WTC11 (cell line): ENCODE measurements around the gene COPA. TPM values are rescaled to one million over a fixed set of nuclear protein-coding genes. Genes with fewer than 3 reads are reported as not detected.
A peak's percentile ranks its signal among the peaks of the same experiment; 100 is the strongest.

Experiments
- AR ChIP-seq: fragments of 250-450 bp; sonication (Bioruptor Pico); IDR thresholded peaks from 2 replicates; pipeline ENCODE4 v1.9.0; 2021; ENCODE audit warnings: mild to moderate bottlenecking
- ATF3 ChIP-seq: sonication (generic); formaldehyde crosslinking; conservative IDR thresholded peaks from 2 replicates; pipeline ENCODE4 v1.8.1; 2022; ENCODE audit warnings: mild to moderate bottlenecking, missing genetic modification reagents
- ATF6 ChIP-seq: sonication (generic); formaldehyde crosslinking; IDR thresholded peaks from 2 replicates; pipeline ENCODE4 v1.8.1; 2023; ENCODE audit warnings: mild to moderate bottlenecking, missing genetic modification reagents
- CREB1 ChIP-seq: sonication (generic); formaldehyde crosslinking; IDR thresholded peaks from 2 replicates; pipeline ENCODE4 v1.8.0; 2023; ENCODE audit warnings: mild to moderate bottlenecking, missing genetic modification reagents
- CREM ChIP-seq: sonication (generic); formaldehyde crosslinking; IDR thresholded peaks from 2 replicates; pipeline ENCODE4 v1.8.1; 2022; ENCODE audit warnings: mild to moderate bottlenecking, missing genetic modification reagents, moderate library complexity
- E2F1 ChIP-seq: sonication (generic); formaldehyde crosslinking; IDR thresholded peaks from 2 replicates; pipeline ENCODE4 v1.8.0; 2022; ENCODE audit warnings: mild to moderate bottlenecking, missing genetic modification reagents
- E2F5 ChIP-seq: sonication (generic); formaldehyde crosslinking; IDR thresholded peaks from 2 replicates; pipeline ENCODE4 v1.8.1; 2022; ENCODE audit warnings: mild to moderate bottlenecking, moderate library complexity, missing genetic modification reagents
- EMX1 ChIP-seq: fragments of 250-450 bp; sonication (Bioruptor Pico); IDR thresholded peaks from 2 replicates; pipeline ENCODE4 v1.8.0; 2021; ENCODE audit warnings: mild to moderate bottlenecking
- FOXK1 ChIP-seq: sonication (generic); formaldehyde crosslinking; IDR thresholded peaks from 2 replicates; pipeline ENCODE4 v1.8.0; 2022; ENCODE audit warnings: mild to moderate bottlenecking, moderate library complexity, missing genetic modification reagents
- HMGXB4 ChIP-seq: sonication (generic); formaldehyde crosslinking; IDR thresholded peaks from 2 replicates; pipeline ENCODE4 v1.8.1; 2023; ENCODE audit warnings: mild to moderate bottlenecking, moderate library complexity, missing genetic modification reagents
- IRF1 ChIP-seq: sonication (generic); formaldehyde crosslinking; IDR thresholded peaks from 2 replicates; pipeline ENCODE4 v1.8.0; 2023; ENCODE audit warnings: missing genetic modification reagents
- IRF2 ChIP-seq: sonication (generic); formaldehyde crosslinking; IDR thresholded peaks from 2 replicates; pipeline ENCODE4 v1.8.0; 2022; ENCODE audit warnings: low read depth, missing genetic modification reagents, borderline replicate concordance
- JAZF1 ChIP-seq: fragments of 250-450 bp; sonication (Bioruptor Pico); IDR thresholded peaks from 2 replicates; pipeline ENCODE4 v1.9.0; 2021; ENCODE audit warnings: moderate library complexity, mild to moderate bottlenecking, inconsistent platforms
- JUN ChIP-seq: sonication (generic); formaldehyde crosslinking; IDR thresholded peaks from 2 replicates; pipeline ENCODE4 v1.8.0; 2023; ENCODE audit warnings: mild to moderate bottlenecking, missing genetic modification reagents
- NFE2L1 ChIP-seq: sonication (generic); formaldehyde crosslinking; IDR thresholded peaks from 2 replicates; pipeline ENCODE4 v1.8.1; 2023; ENCODE audit warnings: missing genetic modification reagents
- NFYB ChIP-seq: sonication (generic); formaldehyde crosslinking; conservative IDR thresholded peaks from 2 replicates; pipeline ENCODE4 v1.8.0; 2022; ENCODE audit warnings: low read depth, missing genetic modification reagents
- OVOL2 ChIP-seq: fragments of 250-450 bp; sonication (Bioruptor Pico); IDR thresholded peaks from 2 replicates; pipeline ENCODE4 v1.9.0; 2021; ENCODE audit warnings: mild to moderate bottlenecking, borderline replicate concordance
- RORB ChIP-seq: fragments of 250-450 bp; sonication (Bioruptor Pico); IDR thresholded peaks from 2 replicates; pipeline ENCODE4 v1.9.0; 2021; ENCODE audit warnings: mild to moderate bottlenecking
- SMAD4 ChIP-seq: sonication (generic); formaldehyde crosslinking; IDR thresholded peaks from 2 replicates; pipeline ENCODE4 v1.8.0; 2022; ENCODE audit warnings: mild to moderate bottlenecking, missing genetic modification reagents
- TP53 ChIP-seq: sonication (generic); formaldehyde crosslinking; IDR thresholded peaks from 2 replicates; pipeline ENCODE4 v1.8.1; 2023; ENCODE audit warnings: mild to moderate bottlenecking, missing genetic modification reagents
- USF2 ChIP-seq: sonication (generic); formaldehyde crosslinking; IDR thresholded peaks from 2 replicates; pipeline ENCODE4 v1.8.1; 2023; ENCODE audit warnings: mild to moderate bottlenecking, missing genetic modification reagents, moderate library complexity
- ZBTB43 ChIP-seq: sonication (generic); formaldehyde crosslinking; IDR thresholded peaks from 2 replicates; pipeline ENCODE4 v1.8.1; 2023; ENCODE audit warnings: mild to moderate bottlenecking, missing genetic modification reagents
- ZNF219 ChIP-seq: sonication (generic); formaldehyde crosslinking; IDR thresholded peaks from 2 replicates; pipeline ENCODE4 v1.8.0; 2023; ENCODE audit warnings: missing genetic modification reagents, mild to moderate bottlenecking, borderline replicate concordance
- ZNF232 ChIP-seq: sonication (generic); formaldehyde crosslinking; IDR thresholded peaks from 2 replicates; pipeline ENCODE4 v1.8.0; 2022; ENCODE audit warnings: mild to moderate bottlenecking, missing genetic modification reagents
- ZNF396 ChIP-seq: fragments of 250-450 bp; sonication (Bioruptor Pico); IDR thresholded peaks from 2 replicates; pipeline ENCODE4 v1.8.0; 2021; ENCODE audit warnings: mild to moderate bottlenecking, moderate library complexity, borderline replicate concordance
- ZNF423 ChIP-seq: fragments of 250-450 bp; sonication (Bioruptor Pico); IDR thresholded peaks from 2 replicates; pipeline ENCODE4 v2.1.2; 2022; ENCODE audit warnings: mild to moderate bottlenecking, moderate library complexity
- total RNA-seq: library from RNA; stranded (reverse); gene quantifications from 3 replicates; pipeline ENCODE4 v1.2.3, GENCODE V29; 2021

Gene COPA
- total RNA-seq, 1 experiment from 2014 or later: 126 TPM

- TF ChIP-seq IRF1: no peak
- no peak for TF ChIP-seq CREB1
- peak; percentile 96 for TF ChIP-seq HMGXB4 (CRISPR knock-in tag)
- peak; percentile 35 for TF ChIP-seq USF2
- TF ChIP-seq JUN (CRISPR knock-in tag): peak; percentile 90
- no peak for TF ChIP-seq SMAD4 (CRISPR knock-in tag)
- TF ChIP-seq E2F1 (CRISPR knock-in tag): no peak
- TF ChIP-seq FOXK1: peak; percentile 93
- no peak for TF ChIP-seq ATF3 (CRISPR knock-in tag)
- TF ChIP-seq ZBTB43 (CRISPR knock-in tag): no peak
- TF ChIP-seq ZNF423 (CRISPR knock-in tag): no peak
- TF ChIP-seq NFYB (CRISPR knock-in tag): no peak
- TF ChIP-seq TP53 (CRISPR knock-in tag): peak; percentile 63; the same call in 1 of the 2 replicates
- no peak for TF ChIP-seq IRF2 (CRISPR knock-in tag)
- peak; percentile 37; the same call in 1 of the 2 replicates for TF ChIP-seq CREM (CRISPR knock-in tag)
- no peak for TF ChIP-seq ZNF396
- no peak for TF ChIP-seq ATF6 (CRISPR knock-in tag)
- TF ChIP-seq OVOL2 (CRISPR knock-in tag): no peak
- no peak for TF ChIP-seq JAZF1 (CRISPR knock-in tag)
- no peak for TF ChIP-seq RORB (CRISPR knock-in tag)
- TF ChIP-seq EMX1 (CRISPR knock-in tag): no peak
- no peak; the same call in 1 of the 2 replicates for TF ChIP-seq ZNF219 (CRISPR knock-in tag)
- TF ChIP-seq AR (CRISPR knock-in tag): no peak
- TF ChIP-seq NFE2L1 (CRISPR knock-in tag): 0 out of 2 replicates have a peak, but pooled peaks have one; percentile 56
- peak; percentile 35; the same call in 1 of the 2 replicates for TF ChIP-seq E2F5 (CRISPR knock-in tag)
- TF ChIP-seq ZNF232 (CRISPR knock-in tag): no peak
Measured at GRCh38 chr1:160261893-160262794, 80.9 kb downstream of the COPA start, which contains the start of gene DCAF8 (continued).
